HCT116 (cell line): ENCODE data around the gene STUM. TPM values are rescaled to one million over a fixed set of nuclear protein-coding genes. Genes with fewer than 3 reads are reported as not detected.
A peak's percentile ranks its signal among the peaks of the same experiment; 100 is the strongest.

Experiments
- ATAC-seq: fragments of 200-7000 bp; cut with Tn5 transposase; 2 replicates; pipeline ENCODE4 v1.9.1; 2020; ENCODE audit warnings: mild to moderate bottlenecking, moderate library complexity
- BruUV-seq: library from RNA; stranded (reverse); fragments of 400-500 nt; replicated peaks from 2 replicates; lab custom pipeline; 2021; lab: Mats Ljungman, UMichigan
- CTCF ChIA-PET: fragments of 300-600 bp; sonication (Branson Sonifier 250); formaldehyde crosslinking; loops from one replicate; lab custom pipeline; 2021; ENCODE audit warnings: antibody characterized with exemption; lab: Charles Lee
- POLR2A ChIA-PET: fragments of 300-600, 350-600 bp; sonication (Branson Sonifier 250); formaldehyde crosslinking; loops from one replicate; lab custom pipeline; 2021; ENCODE audit warnings: antibody characterized with exemption; lab: Charles Lee
- RAD21 ChIA-PET, 2 experiments: fragments of 300-600 bp; sonication (Branson Sonifier 250); formaldehyde crosslinking; loops; one replicate each; lab custom pipeline; 2023; ENCODE audit warnings: low total read pairs in 2 of 2; ENCODE audit not compliant: uncharacterized antibody in 2 of 2, unreplicated experiment in 2 of 2, low non-redundant PET in 1 of 2; lab: Charles Lee
- DNase-seq: peaks from one replicate; pipeline ENCODE4 v3.0.0-alpha.2; 2010; ENCODE audit warnings: low read depth, low spot score
- H2AFZ ChIP-seq: fragments of 200-600 bp; shearing (Covaris generic), sonication (generic); 2 replicates; pipeline ENCODE4 v1.6.1; 2017; ENCODE audit warnings: low read depth, mixed run types, mixed read lengths, antibody characterized with exemption, low read length; ENCODE audit not compliant: poor library complexity, severe bottlenecking
- H3K27ac ChIP-seq: 2 replicates; pipeline ENCODE4 v1.5.1; 2012; ENCODE audit warnings: low read depth, low read length
- H3K27me3 ChIP-seq: fragments of 200-600 bp; sonication (generic); 2 replicates; pipeline ENCODE4 v1.6.1; 2016; ENCODE audit warnings: mixed run types, low read length, mixed read lengths; ENCODE audit not compliant: insufficient read depth
- H3K36me3 ChIP-seq, 2 experiments: fragments of 200-500 bp in 1 of 2; fragments of 200-600 bp in 1 of 2; sonication (Bioruptor generic) in 1 of 2; sonication (generic) in 1 of 2; 2 replicates each; pipeline versions ENCODE4 v1.5.1 to v1.6.1; 2014 to 2016; ENCODE audit warnings: low read length in 2 of 2, inconsistent platforms in 1 of 2, mixed read lengths in 1 of 2, mixed run types in 1 of 2; ENCODE audit not compliant: insufficient read depth in 2 of 2, control insufficient read depth in 1 of 2
- H3K4me1 ChIP-seq, 2 experiments: fragments of 200-600 bp in 1 of 2; sonication (generic) in 1 of 2; 2 replicates each; pipeline versions ENCODE4 v1.5.1 to v1.6.1; 2012 to 2017; ENCODE audit warnings: low read length in 2 of 2, inconsistent platforms in 1 of 2, mild to moderate bottlenecking in 1 of 2, mixed read lengths in 1 of 2, mixed run types in 1 of 2, moderate library complexity in 1 of 2; ENCODE audit not compliant: insufficient read depth in 2 of 2, control insufficient read depth in 1 of 2
- H3K4me2 ChIP-seq: fragments of 200-600 bp; sonication (generic); 2 replicates; pipeline ENCODE4 v1.6.1; 2017; ENCODE audit warnings: mixed run types, low read length, mixed read lengths
- H3K4me3 ChIP-seq, 2 experiments: fragments of 200-600 bp in 1 of 2; sonication (generic) in 1 of 2; replicated peaks in 1 of 2; 2 replicates each; pipeline ENCODE4 v1.5.1; 2011 to 2016; ENCODE audit warnings: low read length in 2 of 2, control low read depth in 1 of 2, low read depth in 1 of 2, mild to moderate bottlenecking in 1 of 2, mixed read lengths in 1 of 2, mixed run types in 1 of 2
- H3K79me2 ChIP-seq: fragments of 200-600 bp; sonication (generic); 2 replicates; pipeline ENCODE4 v1.6.1; 2017; ENCODE audit warnings: mild to moderate bottlenecking, mixed run types, low read length, moderate library complexity, mixed read lengths; ENCODE audit not compliant: insufficient read depth
- H3K9ac ChIP-seq: fragments of 200-600 bp; sonication (generic); 2 replicates; pipeline ENCODE4 v1.6.1; 2016; ENCODE audit warnings: low read length, mixed read lengths
- H3K9me2 ChIP-seq: fragments of 200-600 bp; sonication (generic), shearing (Covaris generic); 2 replicates; pipeline ENCODE4 v1.6.1; 2017; ENCODE audit warnings: mixed run types, mild to moderate bottlenecking, moderate library complexity; ENCODE audit not compliant: insufficient read depth
- H3K9me3 ChIP-seq, 2 experiments: fragments of 200-500 bp in 1 of 2; fragments of 200-600 bp in 1 of 2; sonication (Bioruptor generic) in 1 of 2; sonication (generic) in 1 of 2; 2 replicates each; pipeline ENCODE4 v1.6.1; 2014 to 2017; ENCODE audit warnings: low read length in 2 of 2, mixed read lengths in 2 of 2, inconsistent platforms in 1 of 2, low read depth in 1 of 2, mild to moderate bottlenecking in 1 of 2, mixed run types in 1 of 2, moderate library complexity in 1 of 2; ENCODE audit not compliant: control insufficient read depth in 1 of 2, insufficient read depth in 1 of 2
- H4K20me1 ChIP-seq: fragments of 200-600 bp; sonication (generic), shearing (Covaris generic); 2 replicates; pipeline ENCODE4 v1.6.1; 2017; ENCODE audit warnings: mixed run types, mild to moderate bottlenecking, moderate library complexity; ENCODE audit not compliant: insufficient read depth
- CBX3 ChIP-seq: IDR thresholded peaks from 2 replicates; pipeline ENCODE4 v1.6.1; 2012; ENCODE audit warnings: low read depth
- EZH2phosphoT487 ChIP-seq: fragments of 200-600 bp; IDR thresholded peaks from 2 replicates; pipeline ENCODE4 v1.6.1; 2018; ENCODE audit warnings: antibody characterized with exemption, borderline replicate concordance
- JUND ChIP-seq: IDR thresholded peaks from 2 replicates; pipeline ENCODE4 v1.6.1; 2012
- POLR2A ChIP-seq: IDR thresholded peaks from 2 replicates; pipeline ENCODE4 v1.7.0; 2011; ENCODE audit warnings: borderline replicate concordance; ENCODE audit not compliant: insufficient read depth, insufficient read length; ENCODE audit errors: extremely low read depth
- POLR2AphosphoS5 ChIP-seq: IDR thresholded peaks from 2 replicates; pipeline ENCODE4 v1.6.1; 2011; ENCODE audit warnings: mild to moderate bottlenecking, low read depth, low read length, moderate library complexity
- RAD21 ChIP-seq: IDR thresholded peaks from 2 replicates; pipeline ENCODE4 v1.6.1; 2012; ENCODE audit warnings: low read depth, mild to moderate bottlenecking
- TCF7L2 ChIP-seq: IDR thresholded peaks from 2 replicates; pipeline ENCODE4 v1.7.0; 2011; ENCODE audit warnings: borderline replicate concordance, inconsistent platforms; ENCODE audit not compliant: insufficient read depth, insufficient read length; ENCODE audit errors: extremely low read depth
- intact Hi-C: fragments of 100-400 bp; cut with micrococcal nuclease; formaldehyde crosslinking; loops from 2 replicates; pipeline ENCODE4 v1.10.0; 2022
- total RNA-seq: library from RNA; stranded (reverse); gene quantifications from one replicate; pipeline ENCODE4 v1.2.1, GENCODE V29; 2021; ENCODE audit not compliant: unreplicated experiment
- TF ChIP-seq, protein P1 (sequence below): IDR thresholded peaks from 2 replicates; pipeline ENCODE4 v1.6.1; 2012; ENCODE audit warnings: low read depth
- TF ChIP-seq, protein P2 (sequence below), 3 experiments: fragments of 200-600 bp in 1 of 3; sonication (generic) in 1 of 3; IDR thresholded peaks in 2 of 3; conservative IDR thresholded peaks in 1 of 3; 2 replicates each; pipeline ENCODE4 v1.5.1; 2012 to 2017; ENCODE audit warnings: low read depth in 2 of 3, low read length in 2 of 3, antibody characterized with exemption in 1 of 3, borderline replicate concordance in 1 of 3, control low read depth in 1 of 3, mild to moderate bottlenecking in 1 of 3, mixed read lengths in 1 of 3, mixed run types in 1 of 3, moderate library complexity in 1 of 3; ENCODE audit not compliant: insufficient read depth in 1 of 3

The STUM gene
- total RNA-seq, 1 experiment from 2014 or later = not detected

DNA sequence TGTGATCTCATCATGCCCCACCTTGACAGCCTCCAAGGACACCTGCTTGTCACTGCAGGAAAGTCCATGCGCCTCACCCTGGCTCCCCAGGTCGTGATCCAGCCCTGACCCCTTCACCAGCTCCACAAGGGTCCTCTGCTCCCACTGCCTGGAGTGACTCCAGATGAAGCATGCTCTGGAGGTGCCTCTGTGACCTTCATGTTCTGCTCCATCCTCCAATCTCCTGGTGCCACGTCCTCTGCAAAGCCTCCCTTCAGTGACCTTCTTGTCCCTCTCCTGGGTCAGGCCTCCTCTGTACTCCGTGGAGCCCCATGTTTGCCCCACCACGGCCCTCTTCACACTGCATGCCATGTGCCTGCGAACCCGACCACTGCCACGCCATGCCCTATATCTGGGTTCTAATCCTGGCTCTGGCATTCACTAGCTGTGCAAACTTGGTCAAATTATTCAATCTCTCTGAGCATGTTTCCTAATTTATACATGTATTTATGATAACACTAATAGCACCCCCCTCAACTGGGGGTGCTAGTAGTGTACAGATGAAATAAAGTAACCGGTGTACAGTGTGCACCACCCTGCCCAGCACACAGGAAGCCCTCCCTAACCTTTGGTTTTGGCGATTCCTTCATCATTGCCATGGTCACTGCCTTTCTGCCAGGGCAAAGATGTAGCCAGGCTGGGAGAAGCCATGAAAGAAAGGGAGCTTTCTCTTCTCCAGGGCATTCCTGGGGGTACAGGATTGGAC lies 77.4 kb downstream of the STUM start:
- Histone ChIP-seq H3K9me3 (no peaks in the 10 kb centered on the region), H3K9ac (no peak overlapping the region), H4K20me1 (no peaks in the 10 kb centered on the region), H3K4me2 (peak overlapping the region; percentile 64), H3K27me3 (0 out of 2 replicates have a peak, but pooled peaks cover 3% of the 10 kb centered on the region), H3K36me3 (no peaks in the 10 kb centered on the region), H2AFZ (peak overlapping the region; percentile 94), H3K27ac (no peak overlapping the region), H3K9me2 (no peaks in the 10 kb centered on the region), H3K4me1 (peaks cover 0 to 3% of the 10 kb centered on the region in 2 experiments; a peak in 1 of 4 replicates), H3K79me2 (no peaks in the 10 kb centered on the region), H3K4me3 (no peak overlapping the region)
- DNase-seq = no peak
- intact Hi-C loops = loop anchor here (2.0 kb wide), 1 partner anchor 811 kb away; no protein-coding TSS in a partner anchor
- TF ChIP-seq, protein P1, sequence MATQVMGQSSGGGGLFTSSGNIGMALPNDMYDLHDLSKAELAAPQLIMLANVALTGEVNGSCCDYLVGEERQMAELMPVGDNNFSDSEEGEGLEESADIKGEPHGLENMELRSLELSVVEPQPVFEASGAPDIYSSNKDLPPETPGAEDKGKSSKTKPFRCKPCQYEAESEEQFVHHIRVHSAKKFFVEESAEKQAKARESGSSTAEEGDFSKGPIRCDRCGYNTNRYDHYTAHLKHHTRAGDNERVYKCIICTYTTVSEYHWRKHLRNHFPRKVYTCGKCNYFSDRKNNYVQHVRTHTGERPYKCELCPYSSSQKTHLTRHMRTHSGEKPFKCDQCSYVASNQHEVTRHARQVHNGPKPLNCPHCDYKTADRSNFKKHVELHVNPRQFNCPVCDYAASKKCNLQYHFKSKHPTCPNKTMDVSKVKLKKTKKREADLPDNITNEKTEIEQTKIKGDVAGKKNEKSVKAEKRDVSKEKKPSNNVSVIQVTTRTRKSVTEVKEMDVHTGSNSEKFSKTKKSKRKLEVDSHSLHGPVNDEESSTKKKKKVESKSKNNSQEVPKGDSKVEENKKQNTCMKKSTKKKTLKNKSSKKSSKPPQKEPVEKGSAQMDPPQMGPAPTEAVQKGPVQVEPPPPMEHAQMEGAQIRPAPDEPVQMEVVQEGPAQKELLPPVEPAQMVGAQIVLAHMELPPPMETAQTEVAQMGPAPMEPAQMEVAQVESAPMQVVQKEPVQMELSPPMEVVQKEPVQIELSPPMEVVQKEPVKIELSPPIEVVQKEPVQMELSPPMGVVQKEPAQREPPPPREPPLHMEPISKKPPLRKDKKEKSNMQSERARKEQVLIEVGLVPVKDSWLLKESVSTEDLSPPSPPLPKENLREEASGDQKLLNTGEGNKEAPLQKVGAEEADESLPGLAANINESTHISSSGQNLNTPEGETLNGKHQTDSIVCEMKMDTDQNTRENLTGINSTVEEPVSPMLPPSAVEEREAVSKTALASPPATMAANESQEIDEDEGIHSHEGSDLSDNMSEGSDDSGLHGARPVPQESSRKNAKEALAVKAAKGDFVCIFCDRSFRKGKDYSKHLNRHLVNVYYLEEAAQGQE = no peak
- TF ChIP-seq EZH2phosphoT487 = no peak
- TF ChIP-seq JUND = no peak
- TF ChIP-seq RAD21 = no peak
- TF ChIP-seq POLR2AphosphoS5 = no peak
- TF ChIP-seq POLR2A = no peak
- TF ChIP-seq TCF7L2 = no peak
- TF ChIP-seq, protein P2, sequence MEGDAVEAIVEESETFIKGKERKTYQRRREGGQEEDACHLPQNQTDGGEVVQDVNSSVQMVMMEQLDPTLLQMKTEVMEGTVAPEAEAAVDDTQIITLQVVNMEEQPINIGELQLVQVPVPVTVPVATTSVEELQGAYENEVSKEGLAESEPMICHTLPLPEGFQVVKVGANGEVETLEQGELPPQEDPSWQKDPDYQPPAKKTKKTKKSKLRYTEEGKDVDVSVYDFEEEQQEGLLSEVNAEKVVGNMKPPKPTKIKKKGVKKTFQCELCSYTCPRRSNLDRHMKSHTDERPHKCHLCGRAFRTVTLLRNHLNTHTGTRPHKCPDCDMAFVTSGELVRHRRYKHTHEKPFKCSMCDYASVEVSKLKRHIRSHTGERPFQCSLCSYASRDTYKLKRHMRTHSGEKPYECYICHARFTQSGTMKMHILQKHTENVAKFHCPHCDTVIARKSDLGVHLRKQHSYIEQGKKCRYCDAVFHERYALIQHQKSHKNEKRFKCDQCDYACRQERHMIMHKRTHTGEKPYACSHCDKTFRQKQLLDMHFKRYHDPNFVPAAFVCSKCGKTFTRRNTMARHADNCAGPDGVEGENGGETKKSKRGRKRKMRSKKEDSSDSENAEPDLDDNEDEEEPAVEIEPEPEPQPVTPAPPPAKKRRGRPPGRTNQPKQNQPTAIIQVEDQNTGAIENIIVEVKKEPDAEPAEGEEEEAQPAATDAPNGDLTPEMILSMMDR (IDR thresholded peaks at IDR 0.05 in 2 of 3, conservative IDR thresholded peaks at IDR 0.05 in 1 of 3; ENCODE audit: borderline replicate concordance in 1 of 3, insufficient read depth in 1 of 3, low read depth in 2 of 3, low read length in 2 of 3) = no peak
- TF ChIP-seq CBX3 = no peak
- peak; percentile 71 for ATAC-seq
- BruUV-seq = no TSS peak
- RAD21 ChIA-PET = interaction anchor here in 1 of 2 experiments (0.6 to 0.7 kb wide), 2 partner anchors 202 to 513 kb away, joined by 3 to 4 read pairs; no protein-coding TSS in a partner anchor
- CTCF ChIA-PET = interaction anchor here (0.6 to 1.9 kb wide), 21 partner anchors 8 to 815 kb away, joined by 3 to 12 read pairs (median 3); no protein-coding TSS in a partner anchor
- POLR2A ChIA-PET = no interaction called here
